Measurements from ENCODE around the gene FGD4.

- TF ChIP-seq PKNOX1 (IDR thresholded peaks at IDR 0.05) (no peak), BHLHE40 (IDR thresholded peaks at IDR 0.05; ENCODE audit: borderline replicate concordance) (no peak), FOXK2 (IDR thresholded peaks at IDR 0.05) (no peak)
Observed at GRCh38 chr12:32551058-32551457, 151.7 kb downstream of the FGD4 start.

Measured in HEK293T (cell line).